Body of pancreas (tissue), 4 donors: Measurements from ENCODE around the gene ROBO1. TPM values are rescaled to one million over a fixed set of nuclear protein-coding genes. Genes with fewer than 3 reads are reported as not detected.
A peak's percentile ranks its signal among the peaks of the same experiment; 100 is the strongest.

Experiments
- ATAC-seq: fragments of 150-250 bp; one replicate; pipeline ENCODE4 v1.9.1; 2016
- DNase-seq, 4 donors: peaks; one replicate each; pipeline ENCODE4 v3.0.0-alpha.2; 2019
- H3K27ac ChIP-seq, 4 donors: fragments of 200-600 bp; sonication (generic); 1 replicate in 3 of 4; 2 replicates in 1 of 4; pipeline versions ENCODE4 v1.5.1 to v1.6.1; 2016 to 2019; ENCODE audit warnings: mild to moderate bottlenecking in 1 of 4, mixed read lengths in 1 of 4, moderate library complexity in 1 of 4
- H3K27me3 ChIP-seq, 2 donors: fragments of 200-600 bp; sonication (generic); one replicate each; pipeline ENCODE4 v1.6.0; 2016; ENCODE audit warnings: mild to moderate bottlenecking in 1 of 2
- H3K36me3 ChIP-seq, 2 donors: fragments of 200-600 bp; sonication (generic); replicated peaks in 1 of 2; 2 replicates each; pipeline ENCODE4 v1.5.1; 2016; ENCODE audit warnings: low read depth in 2 of 2; ENCODE audit not compliant: insufficient read depth in 1 of 2
- H3K4me1 ChIP-seq: fragments of 200-600 bp; sonication (generic); one replicate; pipeline ENCODE4 v1.6.0; 2016
- H3K4me3 ChIP-seq, 2 donors: fragments of 200-600 bp; sonication (generic); 1 replicate in 1 of 2; 2 replicates in 1 of 2; pipeline ENCODE4 v1.5.1; 2016 to 2019
- H3K9me3 ChIP-seq, 3 donors: fragments of 200-600 bp; sonication (generic); 1 replicate in 2 of 3; 2 replicates in 1 of 3; pipeline ENCODE4 v1.5.1; 2016
- POLR2A ChIP-seq, 3 donors: fragments of 450-650 bp; IDR thresholded peaks; one replicate each; pipeline ENCODE4 v1.6.1; 2016; ENCODE audit warnings: antibody characterized with exemption in 3 of 3, mild to moderate bottlenecking in 2 of 3
- WGBS, 2 donors: methylation state at CpG; one replicate each; pipeline ENCODE4 v1.1.5; 2017; 5-methylcytosine and 5-hydroxymethylcytosine counted together
- intact Hi-C: fragments of 100-400 bp; cut with DNase I; formaldehyde crosslinking; loops from one replicate; pipeline ENCODE4 v1.15.1; 2023
- total RNA-seq, 2 donors: library from RNA; depleted of rRNA; stranded (reverse); fragments of >200 nt; gene quantifications; one replicate each; pipeline ENCODE4 v1.1.0, GENCODE V29; 2016
- TF ChIP-seq, protein P1 (sequence below), 7 experiments: fragments of 450-650 bp in 4 of 7; fragments of 200-600 bp in 3 of 7; sonication (generic) in 3 of 7; IDR thresholded peaks; one replicate each; pipeline ENCODE4 v1.5.1; 2016 to 2019; ENCODE audit warnings: antibody characterized with exemption in 7 of 7

ROBO1 gene
- total RNA-seq, 2 donors from 2014 or later, result 3.9 to 9.9 TPM

DNA sequence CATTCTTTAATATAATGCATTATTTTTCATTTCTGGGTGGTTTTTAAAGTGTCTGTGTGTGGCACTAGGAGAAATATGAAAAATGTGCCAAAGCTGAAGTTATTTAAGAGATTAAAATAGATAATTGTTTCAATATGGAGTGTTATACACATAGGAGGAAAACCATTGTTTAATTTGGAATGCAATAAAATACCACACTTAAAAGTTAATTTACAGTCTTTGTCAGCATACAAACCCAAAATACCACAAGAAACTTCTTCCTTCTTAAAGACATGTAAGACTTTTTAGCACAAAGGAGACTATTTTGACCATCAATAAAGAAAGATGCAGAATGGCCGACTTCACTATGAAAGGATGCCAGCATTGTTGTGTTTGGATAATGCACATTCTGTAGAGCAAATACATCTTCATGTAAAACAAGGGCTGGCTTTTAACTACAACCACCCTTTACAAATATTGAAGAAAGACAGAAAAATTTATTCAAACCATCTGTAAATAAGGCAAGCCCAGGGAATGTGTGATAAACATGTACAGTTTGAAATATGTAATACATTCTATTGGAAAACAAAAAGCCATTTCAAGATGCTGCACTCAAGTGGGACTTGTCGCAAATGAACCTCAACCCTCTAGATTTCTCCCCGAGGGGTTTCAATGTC is 1146.6 kb downstream of the ROBO1 start:
- no peaks in the 10 kb centered on the region for H3K36me3 ChIP-seq
- H3K4me3 ChIP-seq, result no peak overlapping the region
- no peaks in the 10 kb centered on the region for H3K4me1 ChIP-seq
- no peaks in the 10 kb centered on the region for H3K9me3 ChIP-seq
- TF ChIP-seq, protein P1, sequence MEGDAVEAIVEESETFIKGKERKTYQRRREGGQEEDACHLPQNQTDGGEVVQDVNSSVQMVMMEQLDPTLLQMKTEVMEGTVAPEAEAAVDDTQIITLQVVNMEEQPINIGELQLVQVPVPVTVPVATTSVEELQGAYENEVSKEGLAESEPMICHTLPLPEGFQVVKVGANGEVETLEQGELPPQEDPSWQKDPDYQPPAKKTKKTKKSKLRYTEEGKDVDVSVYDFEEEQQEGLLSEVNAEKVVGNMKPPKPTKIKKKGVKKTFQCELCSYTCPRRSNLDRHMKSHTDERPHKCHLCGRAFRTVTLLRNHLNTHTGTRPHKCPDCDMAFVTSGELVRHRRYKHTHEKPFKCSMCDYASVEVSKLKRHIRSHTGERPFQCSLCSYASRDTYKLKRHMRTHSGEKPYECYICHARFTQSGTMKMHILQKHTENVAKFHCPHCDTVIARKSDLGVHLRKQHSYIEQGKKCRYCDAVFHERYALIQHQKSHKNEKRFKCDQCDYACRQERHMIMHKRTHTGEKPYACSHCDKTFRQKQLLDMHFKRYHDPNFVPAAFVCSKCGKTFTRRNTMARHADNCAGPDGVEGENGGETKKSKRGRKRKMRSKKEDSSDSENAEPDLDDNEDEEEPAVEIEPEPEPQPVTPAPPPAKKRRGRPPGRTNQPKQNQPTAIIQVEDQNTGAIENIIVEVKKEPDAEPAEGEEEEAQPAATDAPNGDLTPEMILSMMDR (IDR thresholded peaks at IDR 0.05), result no peak
- TF ChIP-seq POLR2A (IDR thresholded peaks at IDR 0.05), result no peak
- intact Hi-C loops, result no loop called here
- ATAC-seq, result no peak
- no peak overlapping the region for H3K27ac ChIP-seq
- H3K27me3 ChIP-seq, result no peaks in the 10 kb centered on the region
- 75 to 77% methylated on average over 3 of the region's 3 CpGs for WGBS, 2 donors
- DNase-seq, result no peak

DNA sequence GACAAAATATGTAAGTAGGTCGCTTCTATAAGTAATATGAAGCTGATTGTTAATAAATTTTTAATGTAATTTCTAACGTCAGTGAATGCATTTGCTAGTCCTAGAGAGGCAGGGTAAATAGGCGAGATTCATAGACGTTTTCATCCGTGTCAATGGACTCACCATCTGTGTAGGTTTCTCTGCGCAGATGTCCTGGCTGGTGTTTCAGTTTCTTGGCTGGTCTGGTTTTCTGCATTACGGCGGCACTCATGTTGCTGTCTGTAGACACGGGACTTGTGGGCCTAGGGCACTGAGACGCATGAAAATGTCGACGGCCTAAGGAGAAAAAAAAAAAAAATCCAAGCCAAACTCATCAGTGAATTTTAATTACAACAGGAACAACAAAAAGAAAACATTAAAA is 1153.3 kb downstream of the ROBO1 start:
- ATAC-seq, result no peak
- Histone ChIP-seq H3K4me1 (no peaks in the 10 kb centered on the region), H3K27ac (no peak overlapping the region), H3K9me3 (no peaks in the 10 kb centered on the region), H3K36me3 (no peaks in the 10 kb centered on the region), H3K27me3 (no peaks in the 10 kb centered on the region), H3K4me3 (no peak overlapping the region)
- 82 to 83% methylated on average over 12 of the region's 12 CpGs for WGBS, 2 donors
- DNase-seq, result no peak
- TF ChIP-seq, protein P1 (IDR thresholded peaks at IDR 0.05), result no peak
- no peak for TF ChIP-seq POLR2A (IDR thresholded peaks at IDR 0.05)
- intact Hi-C loops, result no loop called here

DNA sequence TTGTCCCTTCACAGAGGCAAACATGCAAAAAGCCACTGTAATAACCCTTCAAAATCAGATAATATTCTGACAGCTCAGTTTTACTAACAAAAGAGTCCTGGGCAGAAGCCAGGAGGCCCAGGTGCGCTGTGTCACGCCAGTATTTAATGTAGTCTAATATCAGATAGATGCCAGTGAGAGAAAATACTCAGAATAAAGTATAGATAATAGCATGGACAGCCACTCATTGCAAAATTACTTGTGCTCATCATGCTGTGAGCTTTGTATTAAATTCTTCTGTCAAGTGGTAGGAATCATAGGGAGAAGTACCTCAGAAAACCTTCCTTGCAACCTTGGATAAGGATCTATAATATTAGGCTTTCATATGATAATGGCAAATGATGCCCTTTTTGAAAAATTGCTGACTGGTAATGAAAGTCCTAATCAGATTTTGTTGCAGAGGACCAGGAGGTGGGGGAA is 1154.3 kb downstream of the ROBO1 start:
- no peak overlapping the region for H3K4me3 ChIP-seq
- DNase-seq (peak in 1 of 4 donors; percentile 23), ATAC-seq (no peak)
- H3K4me1 ChIP-seq, result no peaks in the 10 kb centered on the region
- no peaks in the 10 kb centered on the region for H3K27me3 ChIP-seq
- H3K9me3 ChIP-seq, result no peaks in the 10 kb centered on the region
- WGBS, 2 donors, result 34 to 41% methylated on average over 2 of the region's 2 CpGs
- intact Hi-C loops, result no loop called here
- TF ChIP-seq, protein P1 (IDR thresholded peaks at IDR 0.05), result no peak
- no peak for TF ChIP-seq POLR2A (IDR thresholded peaks at IDR 0.05)
- no peak overlapping the region for H3K27ac ChIP-seq
- no peaks in the 10 kb centered on the region for H3K36me3 ChIP-seq

- Histone ChIP-seq H3K4me3 (no peak overlapping the region), H3K27me3 (no peaks in the 10 kb centered on the region), H3K27ac (no peak overlapping the region), H3K9me3 (no peaks in the 10 kb centered on the region), H3K36me3 (no peaks in the 10 kb centered on the region), H3K4me1 (no peaks in the 10 kb centered on the region)
- intact Hi-C loops, result no loop called here
- 87 to 90% methylated on average over 6 of the region's 6 CpGs for WGBS, 2 donors
- ATAC-seq, result no peak
- no peak for TF ChIP-seq POLR2A (IDR thresholded peaks at IDR 0.05)
- TF ChIP-seq, protein P1 (IDR thresholded peaks at IDR 0.05), result no peak
- DNase-seq, result no peak
These were observed 1156.5 kb downstream of the ROBO1 start for GRCh38 chr3:78611278-78611677.
